ENCODE results near the gene SLC2A4. TPM values are rescaled to one million over a fixed set of nuclear protein-coding genes. Genes with fewer than 3 reads are reported as not detected.
"Not testable (repeated sequence)": the region's sequence is repeated elsewhere in the genome, so short reads cannot be mapped to it uniquely, and the experiment has no call there.

SLC2A4 gene
- total RNA-seq, 1 experiment from 2014 or later: 2.7 TPM

GRCh38 chr17:7243453-7243729, 38.1 kb upstream of the SLC2A4 start:
- no peak for DNase-seq (ENCODE audit: low spot score)
- in situ Hi-C loops (cut with HindIII; ENCODE audit: low sequenced_read_pairs): no loop called here

DNA sequence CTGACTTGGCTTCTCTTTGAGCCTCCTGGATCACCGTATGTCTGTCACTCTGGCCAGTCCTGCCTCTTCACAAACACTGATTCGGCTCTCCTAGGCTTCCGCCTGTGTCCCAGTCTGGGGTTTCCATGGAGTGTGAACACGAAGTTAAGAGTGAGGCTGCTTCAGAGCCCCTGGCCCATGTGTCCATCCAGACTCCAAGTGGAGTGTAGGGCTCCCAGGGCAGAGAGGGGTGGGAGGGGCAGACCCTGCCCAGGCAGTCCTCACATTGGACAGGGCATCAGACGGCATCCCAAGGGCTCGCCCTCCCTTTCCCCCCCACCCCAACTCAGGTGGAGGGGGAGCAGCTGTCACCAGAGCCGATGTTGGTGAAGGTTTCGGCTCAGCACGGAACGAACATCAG, 37.7 kb upstream of the SLC2A4 start:
- DNase-seq (ENCODE audit: low spot score); in situ Hi-C loops (cut with HindIII; ENCODE audit: low sequenced_read_pairs): not testable (repeated sequence)

GRCh38 chr17:7246779-7247178, 34.7 kb upstream of the SLC2A4 start:
- DNase-seq (ENCODE audit: low spot score): no peak
- in situ Hi-C loops (cut with HindIII; ENCODE audit: low sequenced_read_pairs): no loop called here

DNA sequence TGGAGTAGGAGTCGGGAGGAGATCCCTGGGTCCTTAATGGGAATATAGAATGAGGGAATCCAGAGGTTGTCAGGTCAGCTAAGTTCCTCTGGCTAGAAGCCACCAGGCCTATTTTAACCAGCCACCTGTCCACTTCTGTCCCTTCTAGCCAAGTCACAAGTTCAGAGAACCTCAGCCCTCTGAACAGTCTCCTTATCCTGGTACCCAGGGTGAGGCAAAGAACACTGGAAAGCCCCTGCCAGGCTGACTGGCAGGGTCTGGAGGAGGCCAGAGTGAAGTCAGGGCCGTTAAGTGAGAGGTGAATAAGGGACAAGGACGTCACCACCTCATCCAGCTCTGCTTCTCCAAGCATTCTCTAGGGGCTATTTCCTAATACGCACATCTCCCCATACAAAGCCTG, 32.7 kb upstream of the SLC2A4 start:
- in situ Hi-C loops (cut with HindIII; ENCODE audit: low sequenced_read_pairs): no loop called here
- DNase-seq (ENCODE audit: low spot score): no peak

DNA sequence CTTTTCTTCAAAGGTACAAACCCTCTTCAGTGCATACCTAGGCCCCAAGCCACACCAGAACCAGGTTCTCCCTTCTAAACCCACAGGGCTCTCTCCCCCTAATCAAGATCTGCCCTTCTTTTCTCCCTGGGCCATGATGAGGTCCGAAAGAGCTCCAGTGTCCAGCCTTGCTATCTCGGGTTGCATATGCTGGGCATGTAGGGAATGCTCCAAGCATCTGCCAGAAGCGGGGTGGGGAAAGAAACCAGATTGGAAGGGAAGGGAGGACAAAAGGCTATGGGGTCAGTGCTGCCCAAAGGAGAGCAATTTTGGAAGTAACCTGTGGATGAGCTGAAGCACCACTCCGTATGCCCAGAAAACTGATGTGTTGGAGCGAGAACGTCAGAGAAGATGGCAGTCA, 32.3 kb upstream of the SLC2A4 start:
- DNase-seq (ENCODE audit: low spot score): no peak
- in situ Hi-C loops (cut with HindIII; ENCODE audit: low sequenced_read_pairs): no loop called here

DNA sequence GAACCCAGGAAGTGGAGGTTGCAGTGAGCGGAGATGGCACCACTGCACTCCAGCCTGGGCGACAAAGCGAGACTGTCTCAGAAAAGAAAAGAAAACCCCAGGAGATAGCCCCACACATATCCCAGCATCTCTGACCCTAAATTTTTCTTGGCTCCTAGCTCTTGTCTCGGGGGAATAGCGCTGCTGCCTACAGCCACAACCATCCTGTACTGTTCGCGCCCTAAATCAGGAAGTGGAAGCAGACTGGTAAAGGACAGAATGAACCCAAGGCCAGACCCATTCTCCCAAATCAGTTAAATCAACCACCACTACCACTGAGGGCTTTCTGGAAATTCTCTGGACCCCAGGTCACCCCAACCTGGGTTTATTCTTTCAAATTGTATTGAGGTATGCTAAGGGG, 31.7 kb upstream of the SLC2A4 start:
- in situ Hi-C loops (cut with HindIII; ENCODE audit: low sequenced_read_pairs): no loop called here
- no peak for DNase-seq (ENCODE audit: low spot score)

DNA sequence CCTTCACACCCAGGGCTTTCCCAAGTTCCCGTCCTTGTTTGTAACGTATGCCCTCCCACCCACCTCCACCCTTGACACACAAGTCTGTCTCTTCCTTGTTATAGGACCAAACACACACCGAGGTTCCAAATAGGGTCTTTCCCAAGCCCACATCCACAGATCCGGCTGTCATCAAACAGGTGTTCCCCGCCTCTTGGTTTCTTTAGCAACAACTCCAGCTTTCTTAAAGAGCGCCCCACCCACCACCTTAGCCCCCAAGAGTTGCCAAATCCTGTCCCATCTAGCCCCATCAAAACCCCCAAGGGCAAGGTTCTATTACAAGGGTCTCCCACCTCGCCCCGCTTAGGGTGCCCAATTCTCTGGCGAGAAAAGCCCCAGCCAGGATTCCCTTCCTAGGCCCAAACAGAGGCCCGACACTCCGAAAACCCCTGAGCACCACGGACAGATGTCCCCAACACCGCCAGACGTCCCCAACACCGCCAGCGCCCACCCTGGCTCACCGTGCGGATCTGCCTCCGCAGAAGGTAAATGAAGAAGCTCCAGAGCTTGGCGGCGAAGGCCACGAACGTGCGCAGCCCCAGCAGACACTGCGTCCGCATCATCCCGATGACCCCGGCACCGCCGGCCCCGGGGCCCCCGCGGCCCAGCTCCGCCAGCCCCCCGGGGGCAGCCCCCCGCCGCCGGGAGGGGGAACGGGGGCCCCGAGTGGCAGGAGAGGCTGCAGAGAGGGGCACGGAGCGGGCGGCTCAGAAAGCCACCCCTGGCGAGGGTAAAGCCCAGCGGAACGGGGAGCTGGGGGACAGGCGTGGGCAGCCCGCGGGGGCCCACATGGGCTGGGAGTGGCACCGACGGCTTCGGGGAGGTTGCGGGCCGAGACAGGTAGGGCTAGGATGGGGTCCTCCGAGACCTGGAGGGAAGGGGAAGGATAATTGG, 30.6 kb upstream of the SLC2A4 start:
- DNase-seq (ENCODE audit: low spot score): no peak
- in situ Hi-C loops (cut with HindIII; ENCODE audit: low sequenced_read_pairs): no loop called here

- in situ Hi-C loops (cut with HindIII; ENCODE audit: low sequenced_read_pairs): no loop called here
- DNase-seq (ENCODE audit: low spot score): peak; percentile 100
Measured at GRCh38 chr17:7251661-7252175, 29.8 kb upstream of the SLC2A4 start, which contains the start of gene CTDNEP1. TSS of gene CTDNEP1 (minus strand) at chr17:7251734. CDS start at chr17:7251296, 438 bp downstream.

DNA sequence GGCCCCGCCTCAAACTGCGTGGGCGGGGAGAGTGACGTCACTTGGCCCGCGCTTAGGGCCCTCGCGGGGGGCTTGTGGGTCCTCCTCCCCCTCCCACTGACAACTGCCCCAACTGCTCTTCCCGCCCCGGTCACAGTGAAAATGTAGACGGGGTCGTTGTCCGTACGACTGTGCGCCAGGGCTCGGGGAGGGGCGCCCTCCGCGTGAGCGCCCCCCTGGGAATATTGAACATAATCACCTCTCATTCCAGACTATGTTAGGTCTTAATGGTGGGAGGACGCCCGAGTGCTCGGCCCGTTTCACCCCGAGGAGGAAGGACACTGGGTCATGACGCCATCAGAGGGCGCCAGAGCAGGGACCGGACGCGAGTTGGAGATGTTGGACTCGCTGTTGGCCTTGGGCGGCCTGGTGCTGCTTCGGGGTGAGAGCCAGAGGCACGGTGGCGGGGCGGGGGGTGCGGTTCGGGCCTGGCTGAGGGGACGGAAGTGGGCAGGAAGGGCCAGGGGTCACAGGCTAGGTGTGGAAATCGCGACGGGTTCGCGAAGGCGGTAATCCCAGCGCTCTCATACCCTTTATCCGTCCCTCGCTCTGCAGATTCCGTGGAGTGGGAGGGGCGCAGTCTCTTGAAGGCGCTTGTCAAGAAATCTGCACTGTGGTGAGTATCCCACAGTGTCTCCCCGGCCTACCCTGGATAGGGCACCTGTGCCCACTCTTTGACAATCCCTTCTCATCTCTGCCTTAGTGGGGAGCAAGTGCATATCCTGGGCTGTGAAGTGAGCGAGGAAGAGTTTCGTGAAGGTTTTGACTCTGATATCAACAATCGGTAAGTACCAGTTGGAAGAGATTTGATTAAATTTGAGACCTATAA, 29.1 kb upstream of the SLC2A4 start, which contains the start of gene ELP5:
Gene ELP5 (plus strand): TSS at position 40 of the 868 bp plus-strand sequence. CDS start 336 bp downstream, at position 376.
- DNase-seq (ENCODE audit: low spot score): peak; percentile 93
- in situ Hi-C loops (cut with HindIII; ENCODE audit: low sequenced_read_pairs): no loop called here

GRCh38 chr17:7253082-7253481, 28.4 kb upstream of the SLC2A4 start:
- in situ Hi-C loops (cut with HindIII; ENCODE audit: low sequenced_read_pairs): no loop called here
- DNase-seq (ENCODE audit: low spot score): no peak

DNA sequence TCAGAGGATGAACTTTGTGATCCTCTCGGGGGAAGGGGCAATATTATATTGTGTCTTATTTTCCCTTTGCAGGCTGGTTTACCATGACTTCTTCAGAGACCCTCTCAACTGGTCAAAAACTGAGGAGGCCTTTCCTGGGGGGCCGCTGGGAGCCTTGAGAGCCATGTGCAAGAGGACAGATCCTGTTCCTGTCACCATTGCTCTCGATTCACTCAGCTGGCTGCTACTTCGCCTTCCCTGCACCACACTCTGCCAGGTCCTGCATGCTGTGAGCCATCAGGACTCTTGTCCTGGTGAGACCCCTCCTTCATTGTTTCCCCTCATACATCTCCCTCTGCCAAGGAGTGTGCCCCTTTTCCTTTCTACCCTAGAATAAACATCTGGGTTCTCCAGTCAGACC, 27.0 kb upstream of the SLC2A4 start:
- in situ Hi-C loops (cut with HindIII; ENCODE audit: low sequenced_read_pairs): no loop called here
- DNase-seq (ENCODE audit: low spot score): no peak

DNA sequence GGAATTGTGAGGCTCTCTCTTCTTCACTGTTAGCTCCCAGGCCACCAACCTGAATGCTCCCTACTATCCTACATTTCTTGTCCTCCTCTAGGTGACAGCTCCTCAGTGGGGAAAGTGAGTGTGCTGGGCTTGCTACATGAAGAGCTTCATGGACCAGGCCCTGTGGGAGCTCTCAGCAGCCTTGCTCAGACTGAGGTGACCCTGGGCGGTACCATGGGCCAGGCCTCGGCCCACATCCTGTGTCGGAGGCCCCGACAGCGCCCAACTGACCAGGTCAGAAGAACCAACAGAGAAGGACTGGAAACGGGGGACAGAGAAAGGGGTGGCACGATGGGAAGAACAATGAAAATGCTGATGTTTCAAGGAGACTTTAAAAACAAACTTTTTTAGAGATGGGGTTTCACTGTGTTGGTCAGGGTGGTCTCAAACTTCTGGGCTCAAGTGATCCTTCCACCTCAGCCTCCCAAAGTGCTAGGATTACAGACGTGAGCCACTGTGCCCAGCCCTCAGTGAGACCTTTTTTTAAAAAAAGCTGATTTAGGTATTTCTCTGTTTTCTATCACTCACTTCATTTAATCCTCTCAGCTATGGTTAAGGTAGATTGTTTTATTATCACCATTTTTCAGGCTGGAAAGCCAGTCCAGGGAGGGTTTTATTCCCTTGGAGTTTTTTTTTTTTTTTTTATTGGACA, 24.6 kb upstream of the SLC2A4 start:
- in situ Hi-C loops (cut with HindIII; ENCODE audit: low sequenced_read_pairs): no loop called here
- DNase-seq (ENCODE audit: low spot score): no peak

- no peak for DNase-seq (ENCODE audit: low spot score)
- in situ Hi-C loops (cut with HindIII; ENCODE audit: low sequenced_read_pairs): no loop called here
Measured at GRCh38 chr17:7258731-7259554, 22.6 kb upstream of the SLC2A4 start.

DNA sequence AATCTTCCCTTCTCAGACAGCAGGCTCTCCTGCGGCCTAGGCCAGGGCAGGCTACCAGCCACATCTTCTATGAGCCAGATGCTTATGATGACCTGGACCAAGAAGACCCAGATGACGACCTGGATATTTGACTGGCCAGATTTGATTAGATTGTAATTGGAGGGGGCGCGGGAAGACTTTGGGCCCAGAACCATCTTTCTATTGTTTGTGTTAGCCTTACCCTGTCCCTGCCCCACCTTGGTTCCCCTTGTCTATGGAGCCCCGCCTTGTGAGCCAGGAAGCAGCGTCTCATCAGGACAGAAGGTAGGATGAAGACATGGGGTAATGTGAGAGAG, 22.0 kb upstream of the SLC2A4 start:
- no peak for DNase-seq (ENCODE audit: low spot score)
- in situ Hi-C loops (cut with HindIII; ENCODE audit: low sequenced_read_pairs): no loop called here

DNA sequence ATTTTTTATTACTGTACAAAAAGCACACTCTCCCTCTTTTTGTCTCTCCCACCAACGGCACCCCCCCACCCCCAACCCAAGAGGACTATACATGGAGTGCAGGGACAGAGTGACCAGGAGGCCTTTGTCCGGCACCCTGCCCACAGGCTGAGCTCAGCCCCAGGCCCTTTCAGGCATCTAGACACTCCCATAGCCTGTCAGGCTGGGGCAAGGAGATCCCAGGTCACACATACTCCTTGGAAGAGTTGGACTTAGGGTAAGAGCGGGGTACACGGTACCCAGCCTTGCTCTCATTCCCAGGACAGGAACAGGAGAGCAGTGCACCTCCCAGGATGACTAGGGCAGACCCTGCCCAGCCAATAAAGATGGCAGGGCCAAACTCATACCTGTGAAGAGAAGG, 21.4 kb upstream of the SLC2A4 start:
- DNase-seq (ENCODE audit: low spot score): no peak
- in situ Hi-C loops (cut with HindIII; ENCODE audit: low sequenced_read_pairs): no loop called here

- in situ Hi-C loops (cut with HindIII; ENCODE audit: low sequenced_read_pairs): no loop called here
- no peak for DNase-seq (ENCODE audit: low spot score)
Measured at GRCh38 chr17:7260651-7261378, 20.7 kb upstream of the SLC2A4 start.

DNA sequence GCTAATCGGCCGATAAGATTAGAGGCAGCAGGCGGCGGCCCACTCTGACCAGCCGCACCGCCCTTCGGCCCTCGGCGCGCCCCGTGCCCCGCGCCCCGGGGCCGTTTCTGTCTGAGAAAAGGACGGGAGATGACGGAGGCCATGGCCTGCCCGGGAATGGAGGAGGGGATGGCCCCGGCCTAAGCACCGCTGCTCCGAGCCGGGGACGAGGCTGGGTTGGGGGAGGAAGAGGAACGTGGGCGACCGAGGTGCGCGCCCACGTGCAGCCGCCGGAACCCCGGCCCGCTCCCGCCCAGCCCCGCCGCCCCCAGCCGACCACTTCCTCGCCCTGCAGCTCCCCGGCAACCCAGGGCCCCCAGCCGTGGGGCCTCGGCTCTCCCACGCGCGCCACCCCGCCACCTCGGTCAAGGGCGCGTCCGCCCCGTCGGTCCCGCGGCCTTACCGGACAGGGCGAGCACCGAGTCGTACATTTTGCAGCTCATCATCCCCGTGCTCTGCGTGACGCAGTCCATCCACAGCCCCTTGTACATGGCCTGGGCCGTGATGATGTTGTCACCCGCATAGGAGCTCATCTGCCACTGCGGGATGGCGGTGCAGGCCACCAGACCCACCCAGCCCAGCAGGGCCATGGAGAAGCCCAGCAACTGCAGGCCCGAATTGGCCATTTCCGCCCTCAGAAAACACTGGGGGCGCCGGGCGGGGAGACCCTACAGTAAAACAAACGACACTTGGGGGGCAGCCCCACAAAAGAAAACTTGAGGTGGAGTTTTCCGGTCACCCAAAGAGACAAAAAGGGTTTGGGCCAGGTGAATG, 19.9 kb upstream of the SLC2A4 start:
- in situ Hi-C loops (cut with HindIII; ENCODE audit: low sequenced_read_pairs): no loop called here
- DNase-seq (ENCODE audit: low spot score): no peak

Data from G401 (cell line).